CD4-positive, alpha-beta T cell treated with Interleukin-15 for 1 hour (primary cell): ENCODE measurements around the gene RNU5B-1.

Source experiments
- DNase-seq: peaks from one replicate; pipeline ENCODE4 v3.0.0-alpha.2; 2020

Gene RNU5B-1

DNA sequence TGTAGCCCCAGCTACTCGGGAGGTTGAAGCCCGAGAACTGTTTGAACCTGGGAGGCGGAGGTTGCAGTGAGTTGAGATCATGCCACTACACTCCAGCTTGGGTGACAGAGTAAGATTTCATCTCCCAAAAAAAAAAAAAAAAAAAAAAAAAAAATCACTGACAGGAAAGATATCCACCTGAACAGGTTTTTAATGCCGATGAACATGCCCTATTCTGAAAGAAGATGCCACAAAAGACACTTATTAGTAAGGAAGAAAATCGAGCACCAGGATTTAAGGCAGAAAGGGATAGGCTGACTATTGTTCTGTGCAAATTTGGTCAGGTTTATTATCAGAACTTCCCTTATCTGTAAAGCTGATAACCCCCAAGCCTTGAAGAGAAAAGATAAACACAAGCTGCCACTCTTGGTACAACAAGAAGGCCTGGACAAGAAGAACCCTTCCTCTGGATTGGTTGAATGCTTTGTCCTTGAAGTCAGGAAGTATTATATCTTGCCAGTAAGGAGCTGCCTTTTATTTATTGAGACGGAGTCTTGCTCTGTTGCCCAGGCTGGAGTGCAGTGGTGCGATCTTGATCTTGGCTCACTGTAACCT is 15.1 kb upstream of the RNU5B-1 start:
- DNase-seq = no peak

DNA sequence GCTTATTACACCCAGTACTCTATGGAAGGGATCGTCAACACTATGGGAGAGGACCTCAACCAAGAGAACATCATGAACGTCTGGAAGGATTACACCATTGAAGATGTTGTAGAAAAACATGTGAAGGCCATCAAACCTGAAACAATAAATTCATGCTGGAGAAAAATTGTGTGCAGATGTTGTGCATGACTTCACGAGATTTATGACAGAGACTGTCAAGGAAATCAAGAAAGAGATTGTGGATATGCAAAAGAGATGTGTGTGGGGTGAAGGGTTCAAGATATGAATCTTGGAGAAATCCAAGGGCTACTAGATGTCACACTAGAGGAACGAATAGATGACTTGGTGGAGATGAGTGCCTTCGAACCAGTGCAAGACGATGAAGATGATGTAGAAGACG is 14.2 kb upstream of the RNU5B-1 start:
- DNase-seq = no peak

GRCh38 chr15:65292938-65293518 is 11.4 kb upstream of the RNU5B-1 start:
- DNase-seq = no peak

- no peak for DNase-seq
These were observed 5.7 kb upstream of the RNU5B-1 start for GRCh38 chr15:65298731-65299130.

GRCh38 chr15:65300924-65301441 is 3.5 kb upstream of the RNU5B-1 start:
- DNase-seq = no peak

- no peak for DNase-seq
These were observed 2.4 kb upstream of the RNU5B-1 start for GRCh38 chr15:65302061-65302460.

DNA sequence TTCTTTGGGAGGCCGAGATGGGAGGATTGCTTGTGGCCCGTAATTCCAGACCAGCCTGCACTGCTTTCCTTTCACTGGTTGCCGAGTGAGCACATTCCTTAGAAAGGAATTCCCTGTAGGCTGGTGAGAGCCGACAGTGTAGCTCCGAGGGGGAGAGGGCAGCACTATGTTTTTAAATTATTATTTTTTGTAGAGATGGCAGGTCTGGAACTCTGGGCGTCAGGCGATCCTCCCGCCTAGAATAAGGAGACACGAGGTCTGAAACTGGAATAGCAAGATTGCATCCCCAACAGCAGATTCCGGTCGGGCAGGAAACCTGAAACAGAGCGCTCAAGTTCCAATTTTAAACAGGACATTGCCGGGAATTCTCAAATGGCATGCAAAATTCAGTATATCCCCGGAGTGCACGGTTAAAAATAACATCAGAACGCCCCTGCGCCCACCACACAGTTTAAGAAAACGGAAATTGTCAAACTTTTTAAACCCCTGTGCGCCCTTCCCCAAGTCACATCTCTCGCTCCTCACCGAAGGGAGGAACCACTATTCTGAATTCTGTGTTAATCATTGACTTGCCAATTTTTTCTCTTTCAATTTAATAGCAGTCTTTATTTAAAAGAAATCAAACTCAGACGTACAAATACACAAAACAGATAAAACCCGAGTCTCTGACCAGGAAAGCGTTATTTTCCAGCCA is 643 bp upstream of the RNU5B-1 start:
- no peak for DNase-seq

GRCh38 chr15:65305150-65305758 is 777 bp downstream of the RNU5B-1 start:
- no peak for DNase-seq

GRCh38 chr15:65305776-65306175 is 1.3 kb downstream of the RNU5B-1 start:
- no peak for DNase-seq

GRCh38 chr15:65306551-65306950 is 2.1 kb downstream of the RNU5B-1 start:
- no peak for DNase-seq

GRCh38 chr15:65307978-65308377 is 3.5 kb downstream of the RNU5B-1 start:
- DNase-seq = no peak

- no peak for DNase-seq
These were observed 5.5 kb downstream of the RNU5B-1 start for GRCh38 chr15:65309882-65310418.

DNA sequence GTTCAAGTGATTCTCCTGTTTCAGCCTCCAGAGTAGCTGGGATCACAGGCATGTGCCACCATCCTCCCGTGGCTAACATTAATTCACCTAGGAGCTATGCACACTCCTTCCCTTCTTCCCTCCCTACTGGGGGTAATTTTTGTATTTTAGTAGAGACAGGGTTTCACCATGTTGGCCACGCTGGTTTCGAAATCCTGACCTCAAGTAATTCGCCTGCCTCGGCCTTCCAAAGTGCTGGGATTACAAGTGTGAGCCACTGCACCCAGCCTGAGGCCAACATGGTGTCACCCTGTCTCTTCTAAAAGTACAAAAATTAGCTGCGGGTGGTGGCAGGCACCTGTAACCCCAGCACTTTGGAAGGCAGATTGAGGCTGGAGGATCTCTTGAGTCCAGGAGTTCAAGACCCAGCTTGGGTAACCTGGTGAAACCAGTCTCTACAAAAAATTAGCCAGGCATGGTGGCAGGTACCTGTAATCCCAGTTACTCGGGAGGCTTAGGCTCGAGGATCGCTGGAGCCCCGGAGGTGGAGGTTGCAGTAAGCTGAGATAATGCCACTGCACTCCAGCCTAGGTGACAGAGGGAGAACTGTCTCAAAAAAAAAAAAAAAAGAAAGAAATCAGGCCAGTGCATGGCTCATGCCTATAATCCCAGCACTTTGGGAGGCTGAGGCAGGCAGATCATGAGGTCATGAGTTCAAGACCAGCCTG is 6.1 kb downstream of the RNU5B-1 start:
- no peak for DNase-seq

- no peak for DNase-seq
These were observed 7.3 kb downstream of the RNU5B-1 start for GRCh38 chr15:65311760-65312159.

DNA sequence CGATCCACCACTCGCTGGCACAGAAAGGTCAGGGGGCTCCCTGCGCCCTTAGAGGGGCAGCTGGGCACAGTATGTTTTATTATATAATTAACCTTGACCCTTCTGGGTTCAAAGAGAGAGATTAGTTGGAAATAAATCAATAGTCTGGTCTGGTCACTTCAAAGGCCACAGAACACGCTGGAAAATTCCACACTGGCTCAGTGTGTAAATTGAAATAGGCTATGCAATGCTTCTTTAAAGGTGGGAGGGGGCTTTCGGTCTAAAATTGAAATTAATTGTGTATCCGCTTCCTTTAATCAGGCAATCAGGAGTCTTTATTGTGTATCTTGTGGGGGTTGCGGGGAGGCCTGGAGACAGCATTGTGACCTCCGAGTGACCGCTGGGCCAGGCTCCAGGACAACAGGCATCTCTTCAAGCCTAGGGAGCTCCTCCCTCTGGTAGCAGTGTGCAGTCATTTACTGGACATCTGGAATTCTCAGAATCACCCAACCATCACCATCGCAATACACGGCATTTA is 8.0 kb downstream of the RNU5B-1 start:
- no peak for DNase-seq

GRCh38 chr15:65318870-65319356 is 14.4 kb downstream of the RNU5B-1 start:
- peak; percentile 74 for DNase-seq

DNA sequence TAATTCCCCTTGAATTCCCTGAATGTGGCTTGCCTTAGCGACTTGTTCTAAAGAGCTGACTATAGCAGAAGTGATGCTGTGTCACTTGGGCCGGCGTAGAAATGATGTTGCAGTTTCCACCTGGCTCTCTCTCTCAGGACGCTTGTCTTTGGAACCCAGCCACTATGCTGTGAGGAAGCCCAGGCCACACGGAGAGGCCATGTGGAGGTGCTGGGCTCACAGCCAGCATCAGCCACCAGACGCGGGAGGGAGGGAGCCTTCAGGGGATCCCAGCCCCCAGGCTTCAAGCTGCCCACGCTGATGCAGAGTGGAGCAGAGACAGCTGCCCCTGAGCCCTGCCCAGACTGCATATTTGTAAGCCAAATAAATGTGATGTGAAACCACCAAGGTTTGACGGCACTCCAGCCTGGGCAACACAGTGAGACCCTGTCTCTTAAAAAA is 18.6 kb downstream of the RNU5B-1 start:
- no peak for DNase-seq

GRCh38 chr15:65326117-65326526 is 21.6 kb downstream of the RNU5B-1 start:
- DNase-seq = no peak

DNA sequence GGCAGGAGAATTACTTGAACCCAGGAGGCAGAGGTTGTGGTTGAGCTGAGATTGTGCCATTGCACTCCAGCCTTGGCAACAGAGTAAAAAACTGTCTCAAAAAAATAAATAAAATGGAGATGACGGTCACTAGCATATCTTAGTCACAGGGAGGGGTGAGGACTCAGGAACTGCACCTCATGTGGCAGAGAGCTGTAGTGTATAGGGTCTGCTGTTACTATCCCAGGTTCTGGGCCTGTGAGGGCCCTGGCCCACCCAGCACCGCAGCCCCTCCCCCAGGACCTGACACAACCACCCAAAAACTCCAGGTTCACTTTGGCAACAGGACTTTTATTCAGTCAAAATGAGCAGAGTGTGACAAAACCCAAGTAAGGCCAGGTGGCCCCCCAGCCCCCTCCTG is 22.3 kb downstream of the RNU5B-1 start:
- no peak for DNase-seq

GRCh38 chr15:65327651-65328393 is 23.3 kb downstream of the RNU5B-1 start:
- no peak for DNase-seq

DNA sequence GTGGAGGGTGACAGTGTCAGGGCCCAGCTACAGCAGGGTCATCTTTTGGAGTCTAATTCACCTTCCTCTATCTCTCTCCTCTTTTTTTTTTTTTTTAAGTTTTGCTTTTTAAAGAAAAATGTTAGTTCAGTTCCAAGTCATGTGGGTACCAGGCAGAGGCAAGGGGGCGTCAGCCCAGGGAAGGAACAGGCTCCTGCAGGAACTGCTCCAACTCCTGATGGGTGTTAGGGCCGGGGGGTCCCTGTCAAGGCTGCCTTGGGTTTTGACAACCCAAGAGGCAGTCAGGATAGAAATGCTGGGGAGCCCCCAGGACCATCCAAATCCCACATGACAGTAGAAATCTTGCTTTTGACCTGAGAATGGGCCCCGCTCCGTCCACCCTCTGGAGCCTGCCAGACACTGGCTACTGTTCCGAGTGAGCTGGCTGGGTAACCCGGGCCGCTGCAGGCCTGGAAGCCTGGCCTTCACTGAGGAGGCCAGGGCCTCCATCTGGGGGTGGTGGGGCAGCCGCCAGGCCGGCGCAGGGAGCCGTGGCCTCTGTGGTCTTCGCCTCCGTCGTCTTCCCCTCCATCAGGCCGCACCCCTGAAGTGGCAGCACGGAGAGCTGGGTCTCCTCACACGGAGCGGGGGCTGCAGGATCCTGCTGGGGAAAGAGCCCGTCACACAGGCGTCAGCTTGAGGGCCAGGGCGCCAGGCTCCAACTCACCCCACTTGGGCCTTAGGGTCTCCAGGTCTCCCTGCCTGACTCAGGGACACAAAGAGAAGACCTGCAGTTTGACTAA is 24.2 kb downstream of the RNU5B-1 start:
- no peak for DNase-seq
